HL-60 (cell line): Measurements from ENCODE around the gene ACBD5.
"Not testable (repeated sequence)": the region's sequence is repeated elsewhere in the genome, so short reads cannot be mapped to it uniquely, and the experiment has no call there.

ENCODE experiments used
- POLR2AphosphoS5 ChIP-seq: IDR thresholded peaks from 2 replicates; pipeline ENCODE4 v1.6.1; 2012; ENCODE audit warnings: low read depth
- SPI1 ChIP-seq: IDR thresholded peaks from 2 replicates; pipeline ENCODE4 v1.6.1; 2012; ENCODE audit warnings: low read depth, mild to moderate bottlenecking, borderline replicate concordance
- TF ChIP-seq, protein P1 (sequence below): IDR thresholded peaks from one replicate; pipeline ENCODE4 v1.5.1; 2011; ENCODE audit warnings: low read length, control low read depth, inconsistent platforms; ENCODE audit not compliant: insufficient read depth
- TF ChIP-seq, protein P2 (sequence below): IDR thresholded peaks from 2 replicates; pipeline ENCODE4 v1.6.1; 2012; ENCODE audit warnings: low read depth; ENCODE audit not compliant: insufficient replicate concordance

DNA sequence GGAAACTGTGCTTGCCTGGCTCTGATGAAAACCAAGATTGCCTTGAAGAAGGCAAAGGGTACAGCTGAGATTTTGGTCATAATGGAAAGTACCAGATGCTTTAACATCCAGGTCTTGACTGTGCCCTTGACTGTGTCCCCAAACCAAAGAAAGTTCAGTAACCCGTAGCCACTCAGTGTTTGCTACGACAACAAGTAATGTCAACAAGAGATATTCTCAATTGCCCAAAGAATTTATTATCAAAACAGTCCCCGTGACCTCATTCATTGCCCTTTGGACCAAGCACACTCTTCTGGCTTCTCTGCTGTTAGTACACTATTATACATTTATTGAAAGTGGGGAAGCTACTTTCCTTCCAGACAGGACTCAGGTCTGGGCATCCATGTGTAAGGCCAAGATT is 25.4 kb upstream of the ACBD5 start:
- TF ChIP-seq, protein P1, sequence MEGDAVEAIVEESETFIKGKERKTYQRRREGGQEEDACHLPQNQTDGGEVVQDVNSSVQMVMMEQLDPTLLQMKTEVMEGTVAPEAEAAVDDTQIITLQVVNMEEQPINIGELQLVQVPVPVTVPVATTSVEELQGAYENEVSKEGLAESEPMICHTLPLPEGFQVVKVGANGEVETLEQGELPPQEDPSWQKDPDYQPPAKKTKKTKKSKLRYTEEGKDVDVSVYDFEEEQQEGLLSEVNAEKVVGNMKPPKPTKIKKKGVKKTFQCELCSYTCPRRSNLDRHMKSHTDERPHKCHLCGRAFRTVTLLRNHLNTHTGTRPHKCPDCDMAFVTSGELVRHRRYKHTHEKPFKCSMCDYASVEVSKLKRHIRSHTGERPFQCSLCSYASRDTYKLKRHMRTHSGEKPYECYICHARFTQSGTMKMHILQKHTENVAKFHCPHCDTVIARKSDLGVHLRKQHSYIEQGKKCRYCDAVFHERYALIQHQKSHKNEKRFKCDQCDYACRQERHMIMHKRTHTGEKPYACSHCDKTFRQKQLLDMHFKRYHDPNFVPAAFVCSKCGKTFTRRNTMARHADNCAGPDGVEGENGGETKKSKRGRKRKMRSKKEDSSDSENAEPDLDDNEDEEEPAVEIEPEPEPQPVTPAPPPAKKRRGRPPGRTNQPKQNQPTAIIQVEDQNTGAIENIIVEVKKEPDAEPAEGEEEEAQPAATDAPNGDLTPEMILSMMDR, result not testable (repeated sequence)
- TF ChIP-seq SPI1, POLR2AphosphoS5: not testable (repeated sequence)
- TF ChIP-seq, protein P2, sequence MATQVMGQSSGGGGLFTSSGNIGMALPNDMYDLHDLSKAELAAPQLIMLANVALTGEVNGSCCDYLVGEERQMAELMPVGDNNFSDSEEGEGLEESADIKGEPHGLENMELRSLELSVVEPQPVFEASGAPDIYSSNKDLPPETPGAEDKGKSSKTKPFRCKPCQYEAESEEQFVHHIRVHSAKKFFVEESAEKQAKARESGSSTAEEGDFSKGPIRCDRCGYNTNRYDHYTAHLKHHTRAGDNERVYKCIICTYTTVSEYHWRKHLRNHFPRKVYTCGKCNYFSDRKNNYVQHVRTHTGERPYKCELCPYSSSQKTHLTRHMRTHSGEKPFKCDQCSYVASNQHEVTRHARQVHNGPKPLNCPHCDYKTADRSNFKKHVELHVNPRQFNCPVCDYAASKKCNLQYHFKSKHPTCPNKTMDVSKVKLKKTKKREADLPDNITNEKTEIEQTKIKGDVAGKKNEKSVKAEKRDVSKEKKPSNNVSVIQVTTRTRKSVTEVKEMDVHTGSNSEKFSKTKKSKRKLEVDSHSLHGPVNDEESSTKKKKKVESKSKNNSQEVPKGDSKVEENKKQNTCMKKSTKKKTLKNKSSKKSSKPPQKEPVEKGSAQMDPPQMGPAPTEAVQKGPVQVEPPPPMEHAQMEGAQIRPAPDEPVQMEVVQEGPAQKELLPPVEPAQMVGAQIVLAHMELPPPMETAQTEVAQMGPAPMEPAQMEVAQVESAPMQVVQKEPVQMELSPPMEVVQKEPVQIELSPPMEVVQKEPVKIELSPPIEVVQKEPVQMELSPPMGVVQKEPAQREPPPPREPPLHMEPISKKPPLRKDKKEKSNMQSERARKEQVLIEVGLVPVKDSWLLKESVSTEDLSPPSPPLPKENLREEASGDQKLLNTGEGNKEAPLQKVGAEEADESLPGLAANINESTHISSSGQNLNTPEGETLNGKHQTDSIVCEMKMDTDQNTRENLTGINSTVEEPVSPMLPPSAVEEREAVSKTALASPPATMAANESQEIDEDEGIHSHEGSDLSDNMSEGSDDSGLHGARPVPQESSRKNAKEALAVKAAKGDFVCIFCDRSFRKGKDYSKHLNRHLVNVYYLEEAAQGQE, result not testable (repeated sequence)
